ENCODE data around the gene CCL11. TPM values are rescaled to one million over a fixed set of nuclear protein-coding genes. Genes with fewer than 3 reads are reported as not detected.

CCL11 gene
- total and polyA plus RNA-seq, 2 of the 8 experiments (the other 6 are each of a cell fraction or from before 2014, with no cell fraction given): not detected

DNA sequence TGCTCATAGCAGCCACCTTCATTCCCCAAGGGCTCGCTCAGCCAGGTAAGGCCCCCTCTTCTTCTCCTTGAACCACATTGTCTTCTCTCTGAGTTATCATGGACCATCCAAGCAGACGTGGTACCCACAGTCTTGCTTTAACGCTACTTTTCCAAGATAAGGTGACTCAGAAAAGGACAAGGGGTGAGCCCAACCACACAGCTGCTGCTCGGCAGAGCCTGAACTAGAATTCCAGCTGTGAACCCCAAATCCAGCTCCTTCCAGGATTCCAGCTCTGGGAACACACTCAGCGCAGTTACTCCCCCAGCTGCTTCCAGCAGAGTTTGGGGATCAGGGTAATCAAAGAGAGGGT lies 30.2 kb upstream of the CCL11 start:
- Histone ChIP-seq H3K4ac (replicated peaks; ENCODE audit: insufficient read length, low read depth, low read length) (no peak overlapping the region), H3K4me1 (replicated peaks in 1 of 4; ENCODE audit: control insufficient read depth in 3 of 4, insufficient read depth in 4 of 4, low read length in 3 of 4) (peaks cover 4 to 11% (median 7%) of the 10 kb centered on the region in 4 experiments; a peak in 6 of 7 replicates), H3K79me1 (ENCODE audit: low read depth, low read length) (no peaks in the 10 kb centered on the region), H3K79me2 (ENCODE audit: control insufficient read depth in 1 of 2, insufficient read depth in 2 of 2, low read length in 2 of 2) (no peaks in the 10 kb centered on the region), H2BK120ac (replicated peaks; ENCODE audit: low read depth, low read length) (peak overlapping the region; percentile 6), H4K20me1 (replicated peaks in 1 of 2; ENCODE audit: control insufficient read depth in 1 of 2, insufficient read depth in 2 of 2, low read length in 2 of 2) (no peaks in the 10 kb centered on the region), H2AK5ac (ENCODE audit: low read depth, low read length) (no peak overlapping the region), H4K5ac (ENCODE audit: insufficient read length, low read depth, low read length) (peak overlapping the region; percentile 38), H3K18ac (ENCODE audit: extremely low read depth, low read length) (peak overlapping the region; percentile 73), H3K9ac (replicated peaks in 1 of 4; ENCODE audit: extremely low read depth in 1 of 4, low read depth in 3 of 4, low read length in 3 of 4) (no peak overlapping the region), H2BK5ac (ENCODE audit: low read depth, low read length) (peak overlapping the region; percentile 60; the same call in 1 of the 2 replicates), H4K8ac (ENCODE audit: extremely low read depth, insufficient read depth, low read length) (0 out of 2 replicates have a peak overlapping the region, but pooled peaks have one; percentile 43), H3K4me2 (ENCODE audit: insufficient read depth in 1 of 2, low read depth in 2 of 2, low read length in 2 of 2) (peak overlapping the region; percentile 74 to 94), H2BK12ac (ENCODE audit: low read depth, low read length) (peak overlapping the region; percentile 20; the same call in 1 of the 2 replicates), H3K36me3 (ENCODE audit: control insufficient read depth in 2 of 4, insufficient read depth in 4 of 4, low read length in 3 of 4) (no peaks in the 10 kb centered on the region), H2BK20ac (ENCODE audit: low read length) (peak overlapping the region; percentile 52; the same call in 1 of the 2 replicates), H3K27me3 (replicated peaks in 1 of 4; ENCODE audit: control insufficient read depth in 3 of 4, extremely low read depth in 1 of 4, insufficient read depth in 3 of 4, low read length in 3 of 4) (no peaks in the 10 kb centered on the region), H2AFZ (ENCODE audit: low read length) (peak overlapping the region; percentile 79), H3K56ac (replicated peaks; ENCODE audit: insufficient read length, low read depth, low read length) (no peak overlapping the region), H3K23ac (ENCODE audit: insufficient read length) (no peak overlapping the region), H4K91ac (replicated peaks; ENCODE audit: insufficient read length, low read length) (peak overlapping the region; percentile 25), H3K23me2 (ENCODE audit: low read depth, low read length) (peaks cover 6% of the 10 kb centered on the region; the same call in 1 of the 2 replicates), H3K9me3 (ENCODE audit: insufficient read depth in 2 of 2, low read depth in 1 of 2, low read length in 1 of 2) (no peaks in the 10 kb centered on the region), H3K27ac (ENCODE audit: low read depth, low read length) (peak overlapping the region; percentile 32; the same call in 1 of the 2 replicates), H3K14ac (ENCODE audit: insufficient read length) (no peak overlapping the region), H2BK15ac (ENCODE audit: low read length) (no peak overlapping the region; the same call in 1 of the 2 replicates), H3K4me3 (ENCODE audit: extremely low read depth in 1 of 4, insufficient read depth in 2 of 4, low read depth in 3 of 4, low read length in 4 of 4) (peak overlapping the region; percentile 25 to 53 (median 44); a peak in 7 of 8 replicates)
- ChIA-PET POLR2A (ENCODE audit: partially characterized antibody) (interaction anchor here (1.2 kb wide), 1 partner anchor 43 kb away, joined by 3 read pairs; no protein-coding TSS in a partner anchor), CTCF (ENCODE audit: partially characterized antibody) (interaction anchor here (0.7 to 3.6 kb wide), 6 partner anchors 17 to 106 kb away, joined by 3 to 22 read pairs (median 6); partner anchors contain the start of gene CCL1)
- TF ChIP-seq KDM4A (IDR thresholded peaks at IDR 0.05; ENCODE audit: low read depth, low read length, severe bottlenecking) (peak; percentile 4), BCL11A (IDR thresholded peaks at IDR 0.05; ENCODE audit: low read depth in 2 of 2, low read length in 2 of 2) (no peak)
- FAIRE-seq (no peak), DNase-seq (ENCODE audit: low read depth in 1 of 2, low spot score in 2 of 2) (no peak)
- 44% methylated on average over 5 of the region's 5 CpGs; no CpG with 5 or more reads in 1 of the 2 experiments for WGBS, 2 experiments (ENCODE audit: extremely low coverage in 1 of 2, insufficient coverage in 1 of 2, insufficient read length in 1 of 2, insufficient replicate concordance in 2 of 2, low coverage in 1 of 2, low lambda C conversion rate in 2 of 2, missing lambda C conversion rate in 1 of 2)
